Measurements from ENCODE around the gene CADM1. TPM values are rescaled to one million over a fixed set of nuclear protein-coding genes. Genes with fewer than 3 reads are reported as not detected.

Gene CADM1
- total and polyA plus RNA-seq, 4 donors = 13.0 to 40.6 (median 28.9) TPM

GRCh38 chr11:115162919-115163318 is 341.3 kb downstream of the CADM1 start:
- Histone ChIP-seq H3K36me3 (ENCODE audit: control insufficient read depth in 4 of 4, insufficient read depth in 3 of 4, low read depth in 1 of 4, low read length in 3 of 4) (no peaks in the 10 kb centered on the region), H3K9me3 (ENCODE audit: control insufficient read depth in 4 of 4, low read length in 3 of 4) (no peaks in the 10 kb centered on the region), H3K4me1 (ENCODE audit: control insufficient read depth in 4 of 4, insufficient read depth in 4 of 4, low read length in 3 of 4) (no peaks in the 10 kb centered on the region), H3K4me3 (ENCODE audit: low read depth in 1 of 3, low read length in 3 of 3) (no peak overlapping the region), H3K27ac (ENCODE audit: low read depth in 1 of 2, low read length in 2 of 2) (no peak overlapping the region), H3K27me3 (ENCODE audit: control insufficient read depth in 4 of 4, insufficient read depth in 4 of 4, low read length in 3 of 4) (no peaks in the 10 kb centered on the region), H3K9ac (ENCODE audit: low read depth in 1 of 2, low read length in 2 of 2) (no peak overlapping the region)
- no peak for DNase-seq (ENCODE audit: low spot score)
- TF ChIP-seq REST (IDR thresholded peaks at IDR 0.05) (no peak), GABPA (IDR thresholded peaks at IDR 0.05 in 1 of 2, conservative IDR thresholded peaks at IDR 0.05 in 1 of 2) (no peak), CTCF (IDR thresholded peaks at IDR 0.05; ENCODE audit: low read depth, low read length, missing input control) (no peak), RAD21 (IDR thresholded peaks at IDR 0.05) (no peak), TAF1 (conservative IDR thresholded peaks at IDR 0.05) (no peak), FOXA1 (IDR thresholded peaks at IDR 0.05) (no peak), HNF4A (conservative IDR thresholded peaks at IDR 0.05) (no peak), HNF4G (IDR thresholded peaks at IDR 0.05) (no peak), ATF3 (IDR thresholded peaks at IDR 0.05) (no peak), EGR1 (IDR thresholded peaks at IDR 0.05; ENCODE audit: low read depth in 2 of 2) (no peak), FOXA2 (IDR thresholded peaks at IDR 0.05) (no peak), MAX (IDR thresholded peaks at IDR 0.05) (no peak), YY1 (IDR thresholded peaks at IDR 0.05) (no peak)
- 75% methylated on average over 2 of the region's 2 CpGs for WGBS

- H3K4me1 ChIP-seq (ENCODE audit: control insufficient read depth in 4 of 4, insufficient read depth in 4 of 4, low read length in 3 of 4) = no peaks in the 10 kb centered on the region
- no peaks in the 10 kb centered on the region for H3K27me3 ChIP-seq (ENCODE audit: control insufficient read depth in 4 of 4, insufficient read depth in 4 of 4, low read length in 3 of 4)
- WGBS = 84% methylated on average over 2 of the region's 2 CpGs
- DNase-seq (ENCODE audit: low spot score) = no peak
- H3K4me3 ChIP-seq (ENCODE audit: low read depth in 1 of 3, low read length in 3 of 3) = no peak overlapping the region
- no peaks in the 10 kb centered on the region for H3K36me3 ChIP-seq (ENCODE audit: control insufficient read depth in 4 of 4, insufficient read depth in 3 of 4, low read depth in 1 of 4, low read length in 3 of 4)
- no peak overlapping the region for H3K27ac ChIP-seq (ENCODE audit: low read depth in 1 of 2, low read length in 2 of 2)
- no peak for TF ChIP-seq HNF4G (IDR thresholded peaks at IDR 0.05)
- H3K9me3 ChIP-seq (ENCODE audit: control insufficient read depth in 4 of 4, low read length in 3 of 4) = no peaks in the 10 kb centered on the region
- no peak overlapping the region for H3K9ac ChIP-seq (ENCODE audit: low read depth in 1 of 2, low read length in 2 of 2)
Observed at GRCh38 chr11:115161876-115162275, 342.3 kb downstream of the CADM1 start.

GRCh38 chr11:115159207-115159606 is 345.0 kb downstream of the CADM1 start:
- H3K27me3 ChIP-seq (ENCODE audit: control insufficient read depth in 4 of 4, insufficient read depth in 4 of 4, low read length in 3 of 4) = no peaks in the 10 kb centered on the region
- no peak overlapping the region for H3K27ac ChIP-seq (ENCODE audit: low read depth in 1 of 2, low read length in 2 of 2)
- H3K36me3 ChIP-seq (ENCODE audit: control insufficient read depth in 4 of 4, insufficient read depth in 3 of 4, low read depth in 1 of 4, low read length in 3 of 4) = no peaks in the 10 kb centered on the region
- H3K9me3 ChIP-seq (ENCODE audit: control insufficient read depth in 4 of 4, low read length in 3 of 4) = peaks cover 0 to 1% (median 0%) of the 10 kb centered on the region in 4 donors
- no peak overlapping the region for H3K9ac ChIP-seq (ENCODE audit: low read depth in 1 of 2, low read length in 2 of 2)
- no peak overlapping the region for H3K4me3 ChIP-seq (ENCODE audit: low read depth in 1 of 3, low read length in 3 of 3)
- DNase-seq (ENCODE audit: low spot score) = no peak
- no peaks in the 10 kb centered on the region for H3K4me1 ChIP-seq (ENCODE audit: control insufficient read depth in 4 of 4, insufficient read depth in 4 of 4, low read length in 3 of 4)
- WGBS = 70% methylated on average over 9 of the region's 9 CpGs
- no peak for TF ChIP-seq MAX (IDR thresholded peaks at IDR 0.05)
- no peak for TF ChIP-seq REST (IDR thresholded peaks at IDR 0.05)
- no peak for TF ChIP-seq ZBTB33 (IDR thresholded peaks at IDR 0.05)
- no peak for TF ChIP-seq RAD21 (IDR thresholded peaks at IDR 0.05)
- no peak for TF ChIP-seq SP1 (IDR thresholded peaks at IDR 0.05)
- no peak for TF ChIP-seq HNF4G (IDR thresholded peaks at IDR 0.05)
- TF ChIP-seq GABPA (IDR thresholded peaks at IDR 0.05 in 1 of 2, conservative IDR thresholded peaks at IDR 0.05 in 1 of 2) = no peak
- no peak for TF ChIP-seq JUND (IDR thresholded peaks at IDR 0.05)

All from liver (tissue), 9 donors.